GM19468 (cell line): ENCODE results near the gene GREM2.

ENCODE experiments used
- ATAC-seq: cut with Tn5 transposase; IDR thresholded peaks from one replicate; pipeline ENCODE4 v1.9.1; 2021; ENCODE audit warnings: mild to moderate bottlenecking, moderate library complexity, moderate number of reproducible peaks; ENCODE audit not compliant: unreplicated experiment; ENCODE audit errors: extremely low read depth

Gene GREM2

GRCh38 chr1:240611228-240611618, 732 bp downstream of the GREM2 start:
- no peak for ATAC-seq

DNA sequence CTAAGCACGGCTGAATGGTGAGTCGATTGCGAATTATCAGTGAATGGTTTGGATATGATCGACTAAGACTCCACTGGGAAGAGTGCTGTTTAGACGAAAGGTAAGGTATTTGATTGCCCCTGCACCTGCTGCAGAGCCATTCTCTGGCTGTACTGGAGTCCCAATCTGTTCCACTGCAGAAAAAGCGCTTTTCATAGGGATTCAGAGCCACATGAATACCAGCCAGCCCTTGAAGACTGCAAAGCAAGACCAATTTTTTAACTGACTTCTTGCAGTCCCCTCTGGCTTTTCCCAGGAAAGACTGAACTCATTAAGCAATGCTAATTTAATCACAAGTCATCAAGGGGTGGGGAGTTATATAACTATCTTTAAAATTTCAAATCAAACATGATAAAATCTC, 1.3 kb downstream of the GREM2 start:
- ATAC-seq, result no peak

DNA sequence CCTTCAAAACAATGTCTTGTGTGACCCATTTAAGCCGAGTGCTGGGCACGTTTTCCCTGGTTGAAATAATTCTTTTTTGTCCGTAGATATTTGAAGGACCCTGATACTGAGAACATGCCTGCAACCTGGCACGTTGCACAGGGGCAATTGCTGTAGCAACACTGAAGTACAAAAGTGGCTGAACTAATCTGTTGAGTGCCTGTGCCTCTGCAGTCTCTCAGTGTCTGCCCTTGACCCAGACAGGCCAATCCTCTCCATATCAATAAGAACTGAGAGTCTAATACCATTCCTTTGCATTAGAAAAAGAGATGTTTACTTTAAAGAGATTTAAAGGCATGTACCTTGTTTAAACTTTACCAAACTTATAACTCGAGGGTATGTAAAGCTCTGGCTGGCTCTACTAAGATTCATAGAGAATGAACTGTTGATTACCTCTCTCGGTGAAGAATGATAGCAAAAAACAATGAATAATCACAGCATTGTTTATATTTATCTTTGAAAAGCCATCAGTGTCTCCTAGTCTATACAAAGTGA, 2.4 kb downstream of the GREM2 start:
- no peak for ATAC-seq

- no peak for ATAC-seq
These were observed 3.2 kb downstream of the GREM2 start for GRCh38 chr1:240608707-240609106.

DNA sequence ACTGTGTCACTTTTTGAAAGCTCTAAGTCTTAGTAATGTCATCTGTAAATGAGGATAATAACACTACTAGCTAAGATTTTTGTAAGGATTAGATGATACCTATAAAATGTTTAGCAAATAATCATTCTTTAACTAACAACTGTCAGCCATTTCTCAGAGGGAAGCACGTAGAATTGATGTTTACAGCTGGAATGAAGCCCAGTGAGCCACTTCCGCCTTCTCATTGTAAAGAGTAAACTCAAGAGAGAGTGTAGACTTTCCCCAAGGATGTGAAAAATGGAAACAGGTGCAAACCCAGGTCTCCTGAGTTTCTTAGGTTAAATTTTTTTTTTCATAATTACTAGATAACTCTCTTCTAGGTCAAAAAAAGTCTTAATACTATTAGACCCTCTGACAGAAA, 4.9 kb downstream of the GREM2 start:
- no peak for ATAC-seq

- ATAC-seq, result no peak
These were observed 9.8 kb downstream of the GREM2 start for GRCh38 chr1:240602189-240602588.

GRCh38 chr1:240599830-240600229, 12.1 kb downstream of the GREM2 start:
- no peak for ATAC-seq

DNA sequence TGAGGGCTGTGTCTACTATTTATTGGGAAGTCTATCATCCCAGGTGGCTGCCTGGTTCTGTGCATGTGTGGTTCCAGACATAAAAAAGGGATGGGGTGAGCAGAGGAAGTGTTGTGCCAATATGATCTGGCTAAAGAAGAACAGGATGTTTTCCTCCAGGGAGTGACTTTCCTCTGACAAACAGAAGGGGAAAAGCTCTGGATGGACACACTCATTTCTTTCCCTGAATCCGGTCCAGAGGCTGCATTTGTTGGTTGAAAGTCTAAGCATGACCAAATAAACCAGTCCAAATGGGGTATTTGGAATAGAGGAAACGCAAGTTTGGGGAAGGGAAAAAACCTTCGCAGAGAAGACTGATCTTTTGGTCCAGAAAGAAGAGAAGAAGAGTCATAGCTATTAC, 12.7 kb downstream of the GREM2 start:
- ATAC-seq, result no peak

GRCh38 chr1:240598216-240599001, 13.5 kb downstream of the GREM2 start:
- no peak for ATAC-seq

GRCh38 chr1:240597153-240597745, 14.7 kb downstream of the GREM2 start:
- ATAC-seq, result no peak

DNA sequence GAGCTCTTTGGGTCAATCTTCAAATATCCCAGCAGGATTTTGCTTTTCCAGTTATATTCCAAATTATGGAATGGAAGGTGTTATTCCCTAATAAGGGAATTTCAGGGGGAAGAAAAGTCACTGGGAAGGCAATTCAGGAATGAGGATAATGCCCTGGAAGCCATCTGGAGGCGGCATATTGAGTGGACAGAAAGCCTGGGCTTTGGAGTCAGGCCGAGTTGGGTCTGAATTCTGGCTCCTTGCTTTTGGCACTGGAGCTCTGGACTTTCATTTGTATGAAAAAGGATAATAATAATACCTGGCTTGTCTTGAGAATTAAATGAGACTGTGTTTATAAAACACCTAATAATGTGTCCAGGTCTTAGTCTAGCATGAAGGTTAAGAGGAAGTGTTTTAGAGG, 16.5 kb downstream of the GREM2 start:
- ATAC-seq, result no peak

DNA sequence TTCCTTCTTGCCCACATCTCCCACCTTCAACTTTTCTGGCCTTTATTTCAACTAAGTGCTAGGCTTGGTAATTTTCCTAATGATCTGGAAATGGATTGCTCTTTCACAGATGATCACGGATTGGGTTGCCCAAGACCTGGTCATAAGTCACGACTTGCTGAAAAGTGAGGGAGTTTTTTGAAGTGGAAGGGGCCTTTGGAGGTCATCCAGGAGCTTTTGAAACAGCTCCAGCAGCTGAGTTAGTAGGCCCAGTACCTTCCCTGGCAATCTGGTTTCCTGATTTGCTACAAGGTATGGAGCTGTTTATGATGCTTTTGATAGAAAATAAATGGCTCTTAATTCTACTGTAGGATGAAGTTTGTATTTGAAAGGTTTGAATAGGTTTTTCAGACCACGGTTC, 20.4 kb downstream of the GREM2 start:
- no peak for ATAC-seq

DNA sequence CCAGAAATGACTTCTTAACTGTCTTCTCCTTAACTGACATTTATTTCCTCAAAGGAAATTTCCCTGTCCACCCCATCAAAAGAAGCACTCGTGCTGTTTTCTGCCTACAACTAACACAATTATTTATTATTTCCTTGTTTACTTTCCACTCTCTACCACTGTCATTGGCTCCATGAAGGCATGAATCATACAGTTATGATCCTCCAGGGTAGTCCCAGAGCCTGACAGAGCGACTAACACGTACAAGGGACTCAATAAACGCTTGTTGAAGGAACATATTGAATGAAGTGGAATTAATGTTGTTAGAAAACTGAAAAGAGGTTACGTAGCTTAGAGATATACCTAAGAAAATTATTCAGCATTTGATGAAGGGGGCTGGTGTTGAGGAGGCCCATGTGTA, 20.9 kb downstream of the GREM2 start:
- ATAC-seq, result no peak

DNA sequence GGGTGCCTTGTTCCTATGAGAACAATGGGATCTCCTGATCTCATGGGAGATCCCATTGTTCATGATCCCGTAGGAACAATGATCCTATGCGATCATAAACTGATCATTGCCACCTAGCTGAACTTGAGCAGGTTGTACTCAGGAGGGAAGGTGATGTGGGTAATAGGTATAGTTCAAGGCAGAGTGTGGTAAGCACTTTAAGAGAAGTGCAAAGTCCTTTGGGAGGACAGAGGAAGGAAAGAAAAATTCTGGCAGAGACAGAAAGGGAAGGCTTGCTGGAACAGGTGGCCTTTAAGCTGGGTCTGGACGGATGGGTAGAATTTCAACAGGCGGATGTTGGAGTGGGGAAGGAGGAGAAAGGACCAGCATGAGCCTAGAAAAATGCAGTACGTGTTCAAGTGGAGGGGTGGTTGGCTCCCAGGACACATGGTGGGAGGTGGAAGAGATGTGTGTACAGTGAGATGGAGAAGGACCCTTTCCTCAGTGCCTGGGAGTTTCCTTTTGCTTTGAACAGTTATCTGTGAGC, 22.3 kb downstream of the GREM2 start:
- ATAC-seq, result no peak

DNA sequence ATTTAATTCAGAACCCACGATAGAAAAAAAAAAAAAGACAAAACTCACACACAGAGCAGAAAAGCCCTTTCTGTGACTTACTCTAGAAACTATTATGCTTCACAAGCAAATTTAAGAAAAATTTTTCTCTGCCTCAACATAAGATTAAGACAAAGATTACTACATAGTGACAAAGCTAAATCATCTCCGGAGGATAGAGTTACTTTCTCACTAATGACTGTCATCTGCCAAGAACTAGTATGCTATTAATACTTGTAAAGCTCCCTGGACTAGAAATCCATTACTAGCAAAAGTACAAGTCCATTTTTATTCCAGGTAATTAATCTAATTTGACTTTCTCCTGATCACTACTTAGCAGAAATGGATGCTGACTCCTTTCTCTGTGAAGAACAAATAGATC, 25.9 kb downstream of the GREM2 start:
- no peak for ATAC-seq

DNA sequence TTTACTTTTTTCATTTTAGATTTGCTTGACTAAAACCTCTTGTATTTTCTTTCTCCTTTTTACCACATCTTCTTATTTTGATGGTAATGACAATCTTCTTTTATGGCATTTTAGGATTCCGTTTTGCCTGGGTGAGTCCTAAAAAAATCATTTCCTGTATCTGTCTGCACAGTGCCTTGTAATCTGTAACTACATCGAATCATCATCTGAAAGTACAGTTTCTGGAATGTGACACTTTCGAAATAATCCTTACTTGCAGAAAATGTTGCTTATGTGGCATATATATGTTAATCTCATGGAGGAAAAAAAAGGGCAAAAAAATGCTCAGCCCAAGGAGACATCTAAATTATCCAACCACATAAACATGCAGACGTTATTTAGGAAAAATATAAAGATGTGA, 29.0 kb downstream of the GREM2 start:
- ATAC-seq, result no peak

DNA sequence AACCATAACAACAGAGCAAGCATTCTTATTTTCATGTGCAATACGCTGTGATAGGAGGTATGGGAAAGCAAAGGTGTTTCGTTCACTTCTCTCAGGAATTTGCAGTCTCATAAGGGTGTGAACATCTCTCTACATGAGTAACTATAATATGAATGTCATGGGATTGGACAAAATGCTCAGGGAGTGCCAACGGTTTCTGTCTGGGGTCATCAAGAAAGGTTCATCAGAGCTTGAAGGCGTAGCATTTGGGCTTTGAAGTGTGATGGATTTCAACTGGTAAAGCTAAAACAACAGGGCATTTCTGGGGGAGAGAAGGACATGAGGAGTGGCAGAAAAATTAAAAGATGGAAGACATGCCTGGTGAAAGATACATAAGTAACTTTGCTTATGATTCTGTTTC, 32.4 kb downstream of the GREM2 start:
- no peak for ATAC-seq

DNA sequence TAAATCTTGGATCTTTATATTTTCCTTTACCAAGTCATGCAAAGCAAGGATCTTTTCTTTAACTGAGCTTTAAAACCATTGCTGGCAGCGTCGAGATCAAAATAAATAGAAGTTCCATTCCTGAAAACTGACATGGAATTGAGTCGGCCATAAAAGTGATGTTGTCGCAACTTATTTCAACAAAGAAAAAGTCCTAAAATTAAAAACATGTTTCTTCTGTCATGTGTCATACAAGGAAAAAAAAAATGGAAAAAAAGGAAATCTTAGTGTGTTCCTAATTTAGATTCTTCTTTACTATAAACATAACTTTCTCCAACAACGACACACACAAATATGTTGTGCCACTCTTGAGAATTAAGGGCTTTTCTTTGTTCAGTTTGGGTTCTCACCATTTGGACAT, 34.9 kb downstream of the GREM2 start:
- ATAC-seq, result no peak

DNA sequence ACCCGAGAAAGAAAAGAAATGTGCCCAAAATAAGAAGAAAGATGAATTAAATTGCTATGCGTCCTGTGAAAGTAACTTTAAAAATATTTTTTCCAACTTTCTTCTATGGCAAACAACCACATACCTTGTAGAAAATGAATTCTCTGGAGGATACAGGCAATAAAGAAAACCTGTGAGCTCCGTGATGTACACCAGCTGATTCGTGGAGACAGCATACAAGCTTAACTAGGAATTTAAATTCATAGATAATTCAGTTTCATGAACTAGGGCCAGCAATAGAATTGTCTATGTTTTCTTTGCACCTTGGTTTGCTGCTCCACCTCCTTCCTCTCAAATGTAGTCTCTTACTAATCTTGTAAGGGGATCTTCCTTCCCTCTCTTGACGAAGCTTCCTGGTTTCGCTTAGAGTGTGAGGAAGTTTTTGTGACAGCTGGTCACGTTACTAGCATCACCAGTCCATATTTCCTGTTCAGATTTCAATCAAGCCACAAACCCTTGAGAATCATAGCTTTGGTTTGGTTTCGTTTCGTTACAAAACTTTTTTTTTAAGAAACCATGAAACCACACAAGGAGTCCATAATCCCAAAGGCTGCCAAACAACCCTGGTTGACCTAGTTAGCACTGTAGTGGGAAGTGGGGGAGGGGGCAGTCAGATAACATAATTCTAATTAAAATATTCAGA, 35.8 kb downstream of the GREM2 start:
- peak; percentile 39 for ATAC-seq

DNA sequence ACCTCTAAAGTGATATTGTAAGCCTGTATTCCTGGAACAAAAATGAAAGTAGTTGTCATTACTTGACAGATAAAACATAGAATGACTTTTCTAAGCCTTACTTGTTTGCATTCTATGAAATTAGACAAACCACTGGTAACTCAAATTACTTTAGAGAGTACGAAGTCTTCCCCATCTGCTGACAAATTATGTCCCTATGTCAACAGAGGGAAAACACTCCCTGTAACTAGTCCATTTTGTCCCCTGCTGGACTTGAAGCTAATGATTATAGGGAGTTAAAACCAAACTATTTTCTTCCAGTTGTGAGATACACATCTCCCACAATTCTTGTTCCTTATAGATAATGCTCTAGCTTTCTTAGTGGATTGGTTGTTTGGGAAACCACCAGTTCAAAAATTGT, 39.6 kb downstream of the GREM2 start:
- ATAC-seq, result no peak

DNA sequence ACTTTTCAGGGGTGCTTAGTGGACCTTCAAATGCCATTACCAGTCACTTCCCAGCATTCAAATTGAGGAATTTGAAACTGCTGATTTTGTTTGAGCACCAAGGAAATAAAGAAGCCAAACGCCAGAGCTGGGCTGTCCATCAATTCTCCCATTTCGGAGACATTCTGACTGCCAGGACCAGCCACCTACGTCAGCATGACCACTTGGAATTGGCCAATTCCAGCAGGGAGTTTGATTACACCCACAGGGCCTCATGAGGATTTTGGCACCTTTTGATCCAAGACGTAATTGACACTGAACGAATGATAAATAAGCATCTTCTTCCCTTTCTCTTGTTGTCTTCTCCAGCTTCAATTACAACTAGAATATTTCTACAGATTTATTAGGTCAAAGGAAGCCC, 40.2 kb downstream of the GREM2 start:
- ATAC-seq, result no peak
